GM19023 (cell line): ENCODE measurements around the gene ZNF141.
"Not testable (repeated sequence)": the region's sequence is repeated elsewhere in the genome, so short reads cannot be mapped to it uniquely, and the experiment has no call there.

ENCODE experiments used
- ATAC-seq: cut with Tn5 transposase; IDR thresholded peaks from one replicate; pipeline ENCODE4 v1.9.1; 2021; ENCODE audit warnings: mild to moderate bottlenecking, moderate library complexity; ENCODE audit not compliant: unreplicated experiment

The ZNF141 gene

GRCh38 chr4:337143-337931 lies at the start of gene ZNF141:
Gene ZNF141, plus strand, starts transcription at chr4:337814. Its CDS starts 170 bp downstream, at chr4:337984.
- ATAC-seq = peak; percentile 93

GRCh38 chr4:288891-289290 lies 48.7 kb upstream of the ZNF141 start:
- ATAC-seq = no peak

- ATAC-seq = no peak
These were observed 42.9 kb upstream of the ZNF141 start for GRCh38 chr4:294732-295131.

GRCh38 chr4:302381-302780 lies 35.2 kb upstream of the ZNF141 start:
- no peak for ATAC-seq

- ATAC-seq = not testable (repeated sequence)
These were observed 33.1 kb upstream of the ZNF141 start for GRCh38 chr4:304516-304915.

- no peak for ATAC-seq
These were observed 32.5 kb upstream of the ZNF141 start, which contains the start of gene ZNF732 for GRCh38 chr4:304969-305680. Gene ZNF732, minus strand, starts transcription at chr4:305474. Its CDS starts 164 bp downstream, at chr4:305310.

GRCh38 chr4:306551-306961 lies 31.1 kb upstream of the ZNF141 start:
- ATAC-seq = no peak

GRCh38 chr4:309807-310206 lies 27.8 kb upstream of the ZNF141 start:
- ATAC-seq = no peak

- ATAC-seq = no peak
These were observed 23.2 kb upstream of the ZNF141 start for GRCh38 chr4:314296-314903.

GRCh38 chr4:328729-329128 lies 8.9 kb upstream of the ZNF141 start:
- ATAC-seq = no peak

GRCh38 chr4:335515-335914 lies 2.1 kb upstream of the ZNF141 start:
- ATAC-seq = no peak

- ATAC-seq = no peak
These were observed 1.3 kb upstream of the ZNF141 start for GRCh38 chr4:336099-336892.

GRCh38 chr4:336893-337142 lies 796 bp upstream of the ZNF141 start:
- ATAC-seq = no peak

GRCh38 chr4:337932-338758 lies 531 bp downstream of the ZNF141 start:
- peak; percentile 33 for ATAC-seq

- ATAC-seq = no peak
These were observed 1.1 kb downstream of the ZNF141 start for GRCh38 chr4:338759-339097.

- no peak for ATAC-seq
These were observed 2.4 kb downstream of the ZNF141 start for GRCh38 chr4:340011-340410.

- no peak for ATAC-seq
These were observed 35.6 kb downstream of the ZNF141 start for GRCh38 chr4:373062-373839.

GRCh38 chr4:374298-375160 lies 36.9 kb downstream of the ZNF141 start:
- no peak for ATAC-seq
